ENCODE data around the gene DTHD1. TPM values are rescaled to one million over a fixed set of nuclear protein-coding genes. Genes with fewer than 3 reads are reported as not detected.

Gene DTHD1
- total and polyA plus RNA-seq, 4 donors = 1.5 to 33.4 (median 9.1) TPM

DNA sequence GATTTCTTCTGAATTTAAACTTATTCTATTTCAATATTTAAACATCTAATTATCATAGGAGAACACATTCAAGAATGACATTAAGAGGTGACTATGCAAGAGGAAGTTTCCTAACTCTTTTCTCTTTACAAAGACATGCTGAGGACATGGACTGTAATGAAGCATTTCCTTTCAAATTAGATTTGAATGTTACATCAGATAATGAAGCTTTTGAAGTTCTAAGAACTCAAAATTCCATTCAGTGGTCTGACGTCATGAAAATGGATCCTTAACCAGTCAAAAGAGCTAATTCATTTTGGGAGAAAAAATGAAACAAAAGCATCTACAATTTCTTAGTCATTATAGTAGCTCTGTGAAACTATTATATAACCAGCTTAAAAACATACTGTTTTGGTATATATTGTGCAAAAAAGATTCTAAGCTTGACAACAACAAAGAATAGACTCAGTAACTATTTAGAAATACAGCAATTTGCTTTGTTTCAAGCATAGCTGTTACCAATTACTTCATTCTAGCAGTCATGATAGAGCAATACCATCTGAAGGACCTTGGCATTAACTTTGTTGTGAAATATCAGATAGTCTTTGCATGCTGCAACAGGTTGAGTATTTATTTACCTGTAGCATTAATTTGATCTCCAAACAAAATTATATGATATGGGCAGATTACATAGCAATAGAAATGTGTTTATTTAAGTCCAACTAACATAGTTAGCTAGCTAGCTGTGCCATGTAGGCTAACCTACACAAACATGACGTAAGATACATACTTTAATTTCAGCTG is 13.7 kb upstream of the DTHD1 start:
- 41 to 53% methylated on average over 2 of the region's 2 CpGs for WGBS, 2 donors
- Histone ChIP-seq H3K9me3 (ENCODE audit: control insufficient read depth in 4 of 4, insufficient read depth in 3 of 4, low read length in 3 of 4) (no peaks in the 10 kb centered on the region), H3K27me3 (ENCODE audit: control insufficient read depth in 3 of 3, insufficient read depth in 3 of 3, low read length in 2 of 3) (no peaks in the 10 kb centered on the region), H3K36me3 (ENCODE audit: control insufficient read depth in 4 of 4, insufficient read depth in 4 of 4, low read length in 4 of 4) (no peaks in the 10 kb centered on the region), H3K4me1 (ENCODE audit: control insufficient read depth in 5 of 5, insufficient read depth in 5 of 5, low read length in 5 of 5) (no peaks in the 10 kb centered on the region), H3K9ac (ENCODE audit: insufficient read depth in 1 of 2, low read length in 2 of 2) (no peak overlapping the region), H3K4me3 (no peak overlapping the region), H3K27ac (ENCODE audit: low read depth in 1 of 2, low read length in 1 of 2) (no peak overlapping the region)
- ATAC-seq (ENCODE audit: insufficient read depth, low FRiP score) = no peak
- no peak for DNase-seq
- TF ChIP-seq, protein P1, sequence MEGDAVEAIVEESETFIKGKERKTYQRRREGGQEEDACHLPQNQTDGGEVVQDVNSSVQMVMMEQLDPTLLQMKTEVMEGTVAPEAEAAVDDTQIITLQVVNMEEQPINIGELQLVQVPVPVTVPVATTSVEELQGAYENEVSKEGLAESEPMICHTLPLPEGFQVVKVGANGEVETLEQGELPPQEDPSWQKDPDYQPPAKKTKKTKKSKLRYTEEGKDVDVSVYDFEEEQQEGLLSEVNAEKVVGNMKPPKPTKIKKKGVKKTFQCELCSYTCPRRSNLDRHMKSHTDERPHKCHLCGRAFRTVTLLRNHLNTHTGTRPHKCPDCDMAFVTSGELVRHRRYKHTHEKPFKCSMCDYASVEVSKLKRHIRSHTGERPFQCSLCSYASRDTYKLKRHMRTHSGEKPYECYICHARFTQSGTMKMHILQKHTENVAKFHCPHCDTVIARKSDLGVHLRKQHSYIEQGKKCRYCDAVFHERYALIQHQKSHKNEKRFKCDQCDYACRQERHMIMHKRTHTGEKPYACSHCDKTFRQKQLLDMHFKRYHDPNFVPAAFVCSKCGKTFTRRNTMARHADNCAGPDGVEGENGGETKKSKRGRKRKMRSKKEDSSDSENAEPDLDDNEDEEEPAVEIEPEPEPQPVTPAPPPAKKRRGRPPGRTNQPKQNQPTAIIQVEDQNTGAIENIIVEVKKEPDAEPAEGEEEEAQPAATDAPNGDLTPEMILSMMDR (IDR thresholded peaks at IDR 0.05; ENCODE audit: control extremely low read depth, extremely low read depth) = no peak

DNA sequence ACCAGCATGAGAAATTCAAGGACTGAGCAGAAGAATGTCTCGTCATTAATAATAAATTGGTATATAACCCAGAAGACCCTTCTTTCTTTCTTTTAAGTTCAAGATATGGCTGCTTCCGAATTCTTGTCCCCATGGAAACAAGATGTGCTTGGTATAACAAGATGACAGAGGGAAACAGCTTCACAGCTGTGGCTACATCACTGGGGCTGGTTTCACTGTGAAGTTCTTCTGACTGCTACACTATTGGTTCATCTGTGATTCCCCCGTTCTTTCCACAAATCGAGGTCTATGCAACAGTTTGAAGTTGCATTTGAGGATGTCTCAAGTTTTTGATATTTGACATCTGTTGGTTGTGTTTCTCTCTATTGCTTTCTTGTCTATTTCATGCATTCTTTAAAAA is 12.3 kb upstream of the DTHD1 start:
- H3K27me3 ChIP-seq (ENCODE audit: control insufficient read depth in 3 of 3, insufficient read depth in 3 of 3, low read length in 2 of 3) = no peaks in the 10 kb centered on the region
- H3K9me3 ChIP-seq (ENCODE audit: control insufficient read depth in 4 of 4, insufficient read depth in 3 of 4, low read length in 3 of 4) = no peaks in the 10 kb centered on the region

DNA sequence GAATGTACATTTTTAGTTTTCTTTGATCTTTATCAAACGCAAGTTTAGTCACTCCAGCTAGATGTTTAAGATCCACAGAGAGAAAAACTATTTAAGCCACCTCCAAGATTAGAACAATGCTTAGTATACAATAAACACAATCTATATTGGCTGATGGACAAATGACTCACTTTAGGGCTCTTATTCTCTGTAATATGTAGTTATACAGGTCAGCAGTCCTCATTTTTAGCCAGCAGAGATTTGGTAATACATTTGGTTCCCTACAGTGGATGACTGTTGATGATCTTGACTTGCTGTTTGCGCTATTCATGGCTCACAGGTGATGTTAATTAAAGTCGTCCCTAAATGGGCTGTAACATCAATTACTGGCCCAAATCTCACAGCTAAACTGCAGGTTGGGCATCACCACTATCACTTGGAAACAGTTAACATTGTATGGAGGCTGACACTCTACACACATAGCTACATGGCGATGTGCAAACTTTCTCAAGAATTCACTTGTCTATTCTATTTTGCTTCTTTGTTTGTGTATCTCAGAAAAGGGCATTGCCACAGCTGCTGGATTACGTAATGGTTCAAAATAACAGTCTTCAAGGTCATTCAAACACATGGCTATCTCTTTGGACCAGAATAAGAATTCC is 11.8 kb upstream of the DTHD1 start:
- DNase-seq (no peak), ATAC-seq (ENCODE audit: insufficient read depth, low FRiP score) (no peak)
- no peaks in the 10 kb centered on the region for H3K9me3 ChIP-seq (ENCODE audit: control insufficient read depth in 4 of 4, insufficient read depth in 3 of 4, low read length in 3 of 4)
- no peak overlapping the region for H3K9ac ChIP-seq (ENCODE audit: insufficient read depth in 1 of 2, low read length in 2 of 2)
- H3K36me3 ChIP-seq (ENCODE audit: control insufficient read depth in 4 of 4, insufficient read depth in 4 of 4, low read length in 4 of 4) = no peaks in the 10 kb centered on the region
- no peak overlapping the region for H3K27ac ChIP-seq (ENCODE audit: low read depth in 1 of 2, low read length in 1 of 2)
- 78 to 92% methylated on average over 5 of the region's 5 CpGs for WGBS, 2 donors
- TF ChIP-seq, protein P1 (IDR thresholded peaks at IDR 0.05; ENCODE audit: control extremely low read depth, extremely low read depth) = no peak
- no peaks in the 10 kb centered on the region for H3K4me1 ChIP-seq (ENCODE audit: control insufficient read depth in 5 of 5, insufficient read depth in 5 of 5, low read length in 5 of 5)
- H3K4me3 ChIP-seq = no peak overlapping the region
- H3K27me3 ChIP-seq (ENCODE audit: control insufficient read depth in 3 of 3, insufficient read depth in 3 of 3, low read length in 2 of 3) = no peaks in the 10 kb centered on the region

More for the DNA sequence above, 12.3 kb upstream of the DTHD1 start:
- Histone ChIP-seq H3K9ac (ENCODE audit: insufficient read depth in 1 of 2, low read length in 2 of 2) (no peak overlapping the region), H3K4me3 (no peak overlapping the region), H3K4me1 (ENCODE audit: control insufficient read depth in 5 of 5, insufficient read depth in 5 of 5, low read length in 5 of 5) (no peaks in the 10 kb centered on the region), H3K36me3 (ENCODE audit: control insufficient read depth in 4 of 4, insufficient read depth in 4 of 4, low read length in 4 of 4) (no peaks in the 10 kb centered on the region), H3K27ac (ENCODE audit: low read depth in 1 of 2, low read length in 1 of 2) (no peak overlapping the region)
- WGBS, 2 donors = 86 to 93% methylated on average over 4 of the region's 4 CpGs
- no peak for ATAC-seq (ENCODE audit: insufficient read depth, low FRiP score)
- peak in 2 of 3 donors; percentile 25 to 30 for DNase-seq
- TF ChIP-seq, protein P1 (IDR thresholded peaks at IDR 0.05; ENCODE audit: control extremely low read depth, extremely low read depth) = no peak
